ENCODE measurements around the gene AOPEP.
A peak's percentile ranks its signal among the peaks of the same experiment; 100 is the strongest.

The AOPEP gene

DNA sequence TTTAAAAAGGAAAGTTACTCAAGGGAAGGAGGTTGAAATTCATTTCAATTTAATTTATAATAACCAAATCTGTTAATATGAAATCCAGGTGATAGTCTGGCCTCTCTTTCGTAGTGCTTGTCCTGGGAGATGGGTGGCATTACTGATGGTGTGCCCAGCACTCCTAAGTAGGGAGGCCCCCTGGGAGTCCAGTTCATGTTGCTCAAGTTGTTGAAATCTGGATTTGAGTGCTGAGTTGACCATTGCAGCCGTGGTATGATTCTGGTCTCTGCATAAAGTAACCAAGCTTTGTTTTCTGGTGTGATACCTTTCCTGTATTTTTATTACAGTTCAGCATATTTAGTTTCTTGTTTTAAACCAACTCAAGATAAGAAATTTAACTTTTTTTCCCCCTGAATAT is 303.2 kb downstream of the AOPEP start (continued):
- no peak for TF ChIP-seq KLF16 (tag by site-specific recombination; IDR thresholded peaks at IDR 0.05)
- no peak for TF ChIP-seq ZNF561 (tag by site-specific recombination; IDR thresholded peaks at IDR 0.05; ENCODE audit: borderline replicate concordance)
- TF ChIP-seq ZSCAN16 (tag by site-specific recombination; IDR thresholded peaks at IDR 0.05), result no peak
- TF ChIP-seq ZNF501 (tag by site-specific recombination; IDR thresholded peaks at IDR 0.05), result no peak

DNA sequence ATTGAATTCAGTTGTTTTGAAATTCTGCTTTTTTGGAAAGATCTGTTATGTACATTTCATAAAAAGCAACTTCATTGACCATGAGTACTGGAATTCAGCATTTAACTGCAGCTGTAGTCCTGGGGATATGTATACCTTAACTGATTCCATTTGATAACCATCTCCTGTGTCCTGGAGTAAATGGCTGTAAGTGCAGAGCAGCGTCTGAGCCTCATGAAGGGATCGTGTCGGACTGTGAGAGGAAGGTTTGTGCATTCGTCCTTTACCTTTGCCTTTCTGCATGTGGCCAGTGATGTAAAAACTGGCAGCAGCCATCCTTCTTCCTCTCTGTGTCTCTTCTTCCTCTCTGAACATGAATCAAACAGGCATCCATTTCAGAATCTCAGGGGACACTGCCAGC is 303.8 kb downstream of the AOPEP start:
- Histone ChIP-seq H3K9me3 (ENCODE audit: control insufficient read depth, insufficient read depth, low read depth, low read length) (no peaks in the 10 kb centered on the region), H3K4me1 (ENCODE audit: control insufficient read depth, insufficient read depth, low read length) (peaks cover 10% of the 10 kb centered on the region; the same call in 1 of the 2 replicates), H3K36me3 (ENCODE audit: control insufficient read depth in 2 of 2, insufficient read depth in 1 of 2, low read length in 2 of 2) (no peaks in the 10 kb centered on the region), H3K4me3 (ENCODE audit: low read depth, low read length) (no peak overlapping the region), H3K27ac (ENCODE audit: extremely low read depth, low read depth, low read length) (no peak overlapping the region)
- ChIA-PET CTCF (interaction anchor here (0.6 kb wide), 2 partner anchors 101 to 198 kb away, joined by 3 to 5 read pairs; no protein-coding TSS in a partner anchor), POLR2A (no interaction called here)
- TF ChIP-seq KLF16 (tag by site-specific recombination; IDR thresholded peaks at IDR 0.05), result no peak
- TF ChIP-seq, protein P1, sequence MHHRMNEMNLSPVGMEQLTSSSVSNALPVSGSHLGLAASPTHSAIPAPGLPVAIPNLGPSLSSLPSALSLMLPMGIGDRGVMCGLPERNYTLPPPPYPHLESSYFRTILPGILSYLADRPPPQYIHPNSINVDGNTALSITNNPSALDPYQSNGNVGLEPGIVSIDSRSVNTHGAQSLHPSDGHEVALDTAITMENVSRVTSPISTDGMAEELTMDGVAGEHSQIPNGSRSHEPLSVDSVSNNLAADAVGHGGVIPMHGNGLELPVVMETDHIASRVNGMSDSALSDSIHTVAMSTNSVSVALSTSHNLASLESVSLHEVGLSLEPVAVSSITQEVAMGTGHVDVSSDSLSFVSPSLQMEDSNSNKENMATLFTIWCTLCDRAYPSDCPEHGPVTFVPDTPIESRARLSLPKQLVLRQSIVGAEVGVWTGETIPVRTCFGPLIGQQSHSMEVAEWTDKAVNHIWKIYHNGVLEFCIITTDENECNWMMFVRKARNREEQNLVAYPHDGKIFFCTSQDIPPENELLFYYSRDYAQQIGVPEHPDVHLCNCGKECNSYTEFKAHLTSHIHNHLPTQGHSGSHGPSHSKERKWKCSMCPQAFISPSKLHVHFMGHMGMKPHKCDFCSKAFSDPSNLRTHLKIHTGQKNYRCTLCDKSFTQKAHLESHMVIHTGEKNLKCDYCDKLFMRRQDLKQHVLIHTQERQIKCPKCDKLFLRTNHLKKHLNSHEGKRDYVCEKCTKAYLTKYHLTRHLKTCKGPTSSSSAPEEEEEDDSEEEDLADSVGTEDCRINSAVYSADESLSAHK (tag by site-specific recombination; IDR thresholded peaks at IDR 0.05), result no peak
- TF ChIP-seq ZNF600 (tag by site-specific recombination; IDR thresholded peaks at IDR 0.05), result peak; percentile 52; the same call in 1 of the 2 replicates
- no peak for TF ChIP-seq FEZF1 (tag by site-specific recombination; IDR thresholded peaks at IDR 0.05)

DNA sequence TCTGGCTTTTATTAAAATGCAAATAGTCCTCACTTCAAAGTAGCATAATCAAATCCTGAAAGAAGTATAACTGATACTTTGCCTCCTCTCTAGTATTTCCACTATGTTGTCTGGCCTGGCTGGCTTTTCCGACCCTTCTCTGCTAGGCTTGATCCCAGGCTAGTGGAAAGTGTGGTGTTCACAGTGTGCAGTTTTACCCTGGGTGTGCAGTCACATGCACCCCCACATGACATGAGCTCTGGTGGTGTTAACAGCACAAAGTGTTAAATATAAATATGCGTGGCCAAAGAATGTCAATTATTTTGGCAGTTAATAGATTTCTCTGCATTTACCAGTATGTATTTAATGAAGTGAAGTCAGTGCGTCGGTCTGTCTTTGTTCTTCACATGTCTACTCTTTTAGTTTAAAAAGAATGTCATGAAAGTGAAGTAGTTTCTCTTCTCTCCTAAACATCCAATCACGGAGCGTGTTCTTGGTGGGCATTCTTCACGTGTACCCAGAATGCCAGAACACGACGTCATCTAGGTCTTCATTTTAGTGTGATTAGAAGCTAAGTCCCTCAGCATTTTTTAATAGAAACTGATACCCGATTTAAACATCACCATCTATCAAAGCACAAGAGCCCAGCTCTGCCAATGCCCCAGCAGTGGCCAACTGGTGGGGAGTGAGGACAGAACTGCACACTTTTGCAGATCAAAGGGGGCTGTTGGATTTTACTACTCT is 304.6 kb downstream of the AOPEP start:
- no peak overlapping the region for H3K4me3 ChIP-seq (ENCODE audit: low read depth, low read length)
- H3K4me1 ChIP-seq (ENCODE audit: control insufficient read depth, insufficient read depth, low read length), result peaks cover 10% of the 10 kb centered on the region; the same call in 1 of the 2 replicates
- TF ChIP-seq MZF1 (tag by site-specific recombination; IDR thresholded peaks at IDR 0.05; ENCODE audit: borderline replicate concordance), result peak; percentile 35; the same call in 1 of the 2 replicates
- TF ChIP-seq, protein P2, sequence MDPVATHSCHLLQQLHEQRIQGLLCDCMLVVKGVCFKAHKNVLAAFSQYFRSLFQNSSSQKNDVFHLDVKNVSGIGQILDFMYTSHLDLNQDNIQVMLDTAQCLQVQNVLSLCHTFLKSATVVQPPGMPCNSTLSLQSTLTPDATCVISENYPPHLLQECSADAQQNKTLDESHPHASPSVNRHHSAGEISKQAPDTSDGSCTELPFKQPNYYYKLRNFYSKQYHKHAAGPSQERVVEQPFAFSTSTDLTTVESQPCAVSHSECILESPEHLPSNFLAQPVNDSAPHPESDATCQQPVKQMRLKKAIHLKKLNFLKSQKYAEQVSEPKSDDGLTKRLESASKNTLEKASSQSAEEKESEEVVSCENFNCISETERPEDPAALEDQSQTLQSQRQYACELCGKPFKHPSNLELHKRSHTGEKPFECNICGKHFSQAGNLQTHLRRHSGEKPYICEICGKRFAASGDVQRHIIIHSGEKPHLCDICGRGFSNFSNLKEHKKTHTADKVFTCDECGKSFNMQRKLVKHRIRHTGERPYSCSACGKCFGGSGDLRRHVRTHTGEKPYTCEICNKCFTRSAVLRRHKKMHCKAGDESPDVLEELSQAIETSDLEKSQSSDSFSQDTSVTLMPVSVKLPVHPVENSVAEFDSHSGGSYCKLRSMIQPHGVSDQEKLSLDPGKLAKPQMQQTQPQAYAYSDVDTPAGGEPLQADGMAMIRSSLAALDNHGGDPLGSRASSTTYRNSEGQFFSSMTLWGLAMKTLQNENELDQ (tag by site-specific recombination; IDR thresholded peaks at IDR 0.05; ENCODE audit: low read depth), result no peak
- ChIA-PET POLR2A (no interaction called here), CTCF (interaction anchor here (0.6 to 1.5 kb wide), 4 partner anchors 96 to 362 kb away, joined by 3 to 6 read pairs (median 4); no protein-coding TSS in a partner anchor)
- H3K9me3 ChIP-seq (ENCODE audit: control insufficient read depth, insufficient read depth, low read depth, low read length), result no peaks in the 10 kb centered on the region
- H3K36me3 ChIP-seq (ENCODE audit: control insufficient read depth in 2 of 2, insufficient read depth in 1 of 2, low read length in 2 of 2), result no peaks in the 10 kb centered on the region
- H3K27ac ChIP-seq (ENCODE audit: extremely low read depth, low read depth, low read length), result no peak overlapping the region

DNA sequence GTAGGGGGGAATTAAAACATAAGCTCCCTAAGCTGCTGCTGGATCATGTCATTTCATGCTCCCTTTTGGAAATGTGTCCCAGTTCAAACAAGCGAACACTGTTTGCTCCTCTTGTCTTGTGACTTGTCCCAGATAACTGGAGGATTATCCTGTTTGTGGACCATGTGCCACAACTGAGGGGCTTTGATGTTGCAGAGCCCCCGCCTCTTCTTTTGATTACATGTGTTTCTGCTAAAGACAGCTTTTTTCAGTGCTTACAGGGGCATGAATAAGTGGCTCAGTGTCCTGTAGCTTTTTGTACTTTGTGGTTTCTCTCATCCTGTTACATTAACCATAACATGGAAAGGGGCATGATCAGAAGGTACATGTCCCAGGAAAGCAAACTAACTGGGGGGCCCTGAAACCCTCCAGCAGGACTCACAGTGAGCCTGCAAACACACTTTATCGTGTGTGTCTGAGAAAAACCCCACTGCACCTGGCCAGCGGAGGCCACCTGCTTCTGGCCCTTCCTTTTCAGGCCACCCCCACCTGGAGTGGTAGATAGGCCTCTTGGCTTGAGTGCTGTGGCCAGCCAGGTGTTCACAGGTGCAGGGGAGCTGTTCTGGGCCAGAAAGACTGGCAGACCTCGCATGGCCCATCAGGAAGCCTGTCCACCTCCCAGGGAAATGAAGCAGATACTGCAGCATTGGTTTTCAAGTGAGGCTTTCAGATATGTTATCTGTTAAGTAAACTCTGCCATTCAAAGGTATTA is 305.4 kb downstream of the AOPEP start:
- no peaks in the 10 kb centered on the region for H3K36me3 ChIP-seq (ENCODE audit: control insufficient read depth in 2 of 2, insufficient read depth in 1 of 2, low read length in 2 of 2)
- no peaks in the 10 kb centered on the region for H3K9me3 ChIP-seq (ENCODE audit: control insufficient read depth, insufficient read depth, low read depth, low read length)
- CTCF ChIA-PET, result interaction anchor here (0.7 to 1.5 kb wide), 4 partner anchors 95 to 363 kb away, joined by 3 to 6 read pairs (median 4); no protein-coding TSS in a partner anchor
- peaks cover 10% of the 10 kb centered on the region; the same call in 1 of the 2 replicates for H3K4me1 ChIP-seq (ENCODE audit: control insufficient read depth, insufficient read depth, low read length)
- POLR2A ChIA-PET, result no interaction called here
- H3K27ac ChIP-seq (ENCODE audit: extremely low read depth, low read depth, low read length), result no peak overlapping the region
- H3K4me3 ChIP-seq (ENCODE audit: low read depth, low read length), result no peak overlapping the region
- no peak for TF ChIP-seq ZNF561 (tag by site-specific recombination; IDR thresholded peaks at IDR 0.05; ENCODE audit: borderline replicate concordance)
- TF ChIP-seq, protein P1 (tag by site-specific recombination; IDR thresholded peaks at IDR 0.05), result peak; percentile 40; the same call in 1 of the 2 replicates

All from HEK293 (cell line).